HCT116 (cell line): ENCODE data around the gene ATP1A1. TPM values are rescaled to one million over a fixed set of nuclear protein-coding genes. Genes with fewer than 3 reads are reported as not detected.

ENCODE experiments used
- ATAC-seq: fragments of 200-7000 bp; cut with Tn5 transposase; 2 replicates; pipeline ENCODE4 v1.9.1; 2020; ENCODE audit warnings: mild to moderate bottlenecking, moderate library complexity
- BruUV-seq: library from RNA; stranded (reverse); fragments of 400-500 nt; replicated peaks from 2 replicates; lab custom pipeline; 2021; lab: Mats Ljungman, UMichigan
- CTCF ChIA-PET: fragments of 300-600 bp; sonication (Branson Sonifier 250); formaldehyde crosslinking; loops from one replicate; lab custom pipeline; 2021; ENCODE audit warnings: antibody characterized with exemption; lab: Charles Lee
- POLR2A ChIA-PET: fragments of 300-600, 350-600 bp; sonication (Branson Sonifier 250); formaldehyde crosslinking; loops from one replicate; lab custom pipeline; 2021; ENCODE audit warnings: antibody characterized with exemption; lab: Charles Lee
- RAD21 ChIA-PET, 2 experiments: fragments of 300-600 bp; sonication (Branson Sonifier 250); formaldehyde crosslinking; loops; one replicate each; lab custom pipeline; 2023; ENCODE audit warnings: low total read pairs in 2 of 2; ENCODE audit not compliant: uncharacterized antibody in 2 of 2, unreplicated experiment in 2 of 2, low non-redundant PET in 1 of 2; lab: Charles Lee
- DNase-seq: peaks from one replicate; pipeline ENCODE4 v3.0.0-alpha.2; 2010; ENCODE audit warnings: low read depth, low spot score
- H2AFZ ChIP-seq: fragments of 200-600 bp; shearing (Covaris generic), sonication (generic); 2 replicates; pipeline ENCODE4 v1.6.1; 2017; ENCODE audit warnings: low read depth, mixed run types, mixed read lengths, antibody characterized with exemption, low read length; ENCODE audit not compliant: poor library complexity, severe bottlenecking
- H3K27ac ChIP-seq: 2 replicates; pipeline ENCODE4 v1.5.1; 2012; ENCODE audit warnings: low read depth, low read length
- H3K27me3 ChIP-seq: fragments of 200-600 bp; sonication (generic); 2 replicates; pipeline ENCODE4 v1.6.1; 2016; ENCODE audit warnings: mixed run types, low read length, mixed read lengths; ENCODE audit not compliant: insufficient read depth
- H3K36me3 ChIP-seq, 2 experiments: fragments of 200-500 bp in 1 of 2; fragments of 200-600 bp in 1 of 2; sonication (Bioruptor generic) in 1 of 2; sonication (generic) in 1 of 2; 2 replicates each; pipeline versions ENCODE4 v1.5.1 to v1.6.1; 2014 to 2016; ENCODE audit warnings: low read length in 2 of 2, inconsistent platforms in 1 of 2, mixed read lengths in 1 of 2, mixed run types in 1 of 2; ENCODE audit not compliant: insufficient read depth in 2 of 2, control insufficient read depth in 1 of 2
- H3K4me1 ChIP-seq, 2 experiments: fragments of 200-600 bp in 1 of 2; sonication (generic) in 1 of 2; 2 replicates each; pipeline versions ENCODE4 v1.5.1 to v1.6.1; 2012 to 2017; ENCODE audit warnings: low read length in 2 of 2, inconsistent platforms in 1 of 2, mild to moderate bottlenecking in 1 of 2, mixed read lengths in 1 of 2, mixed run types in 1 of 2, moderate library complexity in 1 of 2; ENCODE audit not compliant: insufficient read depth in 2 of 2, control insufficient read depth in 1 of 2
- H3K4me2 ChIP-seq: fragments of 200-600 bp; sonication (generic); 2 replicates; pipeline ENCODE4 v1.6.1; 2017; ENCODE audit warnings: mixed run types, low read length, mixed read lengths
- H3K4me3 ChIP-seq, 2 experiments: fragments of 200-600 bp in 1 of 2; sonication (generic) in 1 of 2; replicated peaks in 1 of 2; 2 replicates each; pipeline ENCODE4 v1.5.1; 2011 to 2016; ENCODE audit warnings: low read length in 2 of 2, control low read depth in 1 of 2, low read depth in 1 of 2, mild to moderate bottlenecking in 1 of 2, mixed read lengths in 1 of 2, mixed run types in 1 of 2
- H3K79me2 ChIP-seq: fragments of 200-600 bp; sonication (generic); 2 replicates; pipeline ENCODE4 v1.6.1; 2017; ENCODE audit warnings: mild to moderate bottlenecking, mixed run types, low read length, moderate library complexity, mixed read lengths; ENCODE audit not compliant: insufficient read depth
- H3K9ac ChIP-seq: fragments of 200-600 bp; sonication (generic); 2 replicates; pipeline ENCODE4 v1.6.1; 2016; ENCODE audit warnings: low read length, mixed read lengths
- H3K9me2 ChIP-seq: fragments of 200-600 bp; sonication (generic), shearing (Covaris generic); 2 replicates; pipeline ENCODE4 v1.6.1; 2017; ENCODE audit warnings: mixed run types, mild to moderate bottlenecking, moderate library complexity; ENCODE audit not compliant: insufficient read depth
- H3K9me3 ChIP-seq, 2 experiments: fragments of 200-500 bp in 1 of 2; fragments of 200-600 bp in 1 of 2; sonication (Bioruptor generic) in 1 of 2; sonication (generic) in 1 of 2; 2 replicates each; pipeline ENCODE4 v1.6.1; 2014 to 2017; ENCODE audit warnings: low read length in 2 of 2, mixed read lengths in 2 of 2, inconsistent platforms in 1 of 2, low read depth in 1 of 2, mild to moderate bottlenecking in 1 of 2, mixed run types in 1 of 2, moderate library complexity in 1 of 2; ENCODE audit not compliant: control insufficient read depth in 1 of 2, insufficient read depth in 1 of 2
- H4K20me1 ChIP-seq: fragments of 200-600 bp; sonication (generic), shearing (Covaris generic); 2 replicates; pipeline ENCODE4 v1.6.1; 2017; ENCODE audit warnings: mixed run types, mild to moderate bottlenecking, moderate library complexity; ENCODE audit not compliant: insufficient read depth
- CBX3 ChIP-seq: IDR thresholded peaks from 2 replicates; pipeline ENCODE4 v1.6.1; 2012; ENCODE audit warnings: low read depth
- CEBPB ChIP-seq: IDR thresholded peaks from 2 replicates; pipeline ENCODE4 v1.6.1; 2012; ENCODE audit warnings: low read depth
- EGR1 ChIP-seq: IDR thresholded peaks from 2 replicates; pipeline ENCODE4 v1.6.1; 2012; ENCODE audit warnings: low read depth
- EZH2phosphoT487 ChIP-seq: fragments of 200-600 bp; IDR thresholded peaks from 2 replicates; pipeline ENCODE4 v1.6.1; 2018; ENCODE audit warnings: antibody characterized with exemption, borderline replicate concordance
- FOSL1 ChIP-seq: IDR thresholded peaks from 2 replicates; pipeline ENCODE4 v1.6.1; 2012; ENCODE audit warnings: low read depth
- JUND ChIP-seq: IDR thresholded peaks from 2 replicates; pipeline ENCODE4 v1.6.1; 2012
- POLR2AphosphoS5 ChIP-seq: IDR thresholded peaks from 2 replicates; pipeline ENCODE4 v1.6.1; 2011; ENCODE audit warnings: mild to moderate bottlenecking, low read depth, low read length, moderate library complexity
- RAD21 ChIP-seq: IDR thresholded peaks from 2 replicates; pipeline ENCODE4 v1.6.1; 2012; ENCODE audit warnings: low read depth, mild to moderate bottlenecking
- SIN3A ChIP-seq: IDR thresholded peaks from 2 replicates; pipeline ENCODE4 v1.6.1; 2012; ENCODE audit warnings: low read depth
- SRF ChIP-seq: IDR thresholded peaks from 2 replicates; pipeline ENCODE4 v1.6.1; 2012; ENCODE audit warnings: low read depth
- TCF7L2 ChIP-seq: IDR thresholded peaks from 2 replicates; pipeline ENCODE4 v1.7.0; 2011; ENCODE audit warnings: borderline replicate concordance, inconsistent platforms; ENCODE audit not compliant: insufficient read depth, insufficient read length; ENCODE audit errors: extremely low read depth
- YY1 ChIP-seq: IDR thresholded peaks from 2 replicates; pipeline ENCODE4 v1.6.1; 2011; ENCODE audit warnings: low read length, low read depth, moderate library complexity, mild to moderate bottlenecking; ENCODE audit not compliant: insufficient replicate concordance; ENCODE audit errors: extremely low read depth
- intact Hi-C: fragments of 100-400 bp; cut with micrococcal nuclease; formaldehyde crosslinking; loops from 2 replicates; pipeline ENCODE4 v1.10.0; 2022
- total RNA-seq: library from RNA; stranded (reverse); gene quantifications from one replicate; pipeline ENCODE4 v1.2.1, GENCODE V29; 2021; ENCODE audit not compliant: unreplicated experiment
- TF ChIP-seq, protein P1 (sequence below): IDR thresholded peaks from 2 replicates; pipeline ENCODE4 v1.6.1; 2012; ENCODE audit warnings: low read depth
- TF ChIP-seq, protein P2 (sequence below): IDR thresholded peaks from 2 replicates; pipeline ENCODE4 v1.6.1; 2012
- TF ChIP-seq, protein P3 (sequence below), 3 experiments: fragments of 200-600 bp in 1 of 3; sonication (generic) in 1 of 3; IDR thresholded peaks in 2 of 3; conservative IDR thresholded peaks in 1 of 3; 2 replicates each; pipeline ENCODE4 v1.5.1; 2012 to 2017; ENCODE audit warnings: low read depth in 2 of 3, low read length in 2 of 3, antibody characterized with exemption in 1 of 3, borderline replicate concordance in 1 of 3, control low read depth in 1 of 3, mild to moderate bottlenecking in 1 of 3, mixed read lengths in 1 of 3, mixed run types in 1 of 3, moderate library complexity in 1 of 3; ENCODE audit not compliant: insufficient read depth in 1 of 3
- TF ChIP-seq, protein P4 (sequence below): IDR thresholded peaks from 2 replicates; pipeline ENCODE4 v1.6.1; 2011; ENCODE audit warnings: mild to moderate bottlenecking, low read length, moderate library complexity; ENCODE audit not compliant: insufficient replicate concordance; ENCODE audit errors: extremely low read depth
- TF ChIP-seq, protein P5 (sequence below): IDR thresholded peaks from 2 replicates; pipeline ENCODE4 v1.6.1; 2012

The ATP1A1 gene
- total RNA-seq, 1 experiment from 2014 or later, result 290 TPM

DNA sequence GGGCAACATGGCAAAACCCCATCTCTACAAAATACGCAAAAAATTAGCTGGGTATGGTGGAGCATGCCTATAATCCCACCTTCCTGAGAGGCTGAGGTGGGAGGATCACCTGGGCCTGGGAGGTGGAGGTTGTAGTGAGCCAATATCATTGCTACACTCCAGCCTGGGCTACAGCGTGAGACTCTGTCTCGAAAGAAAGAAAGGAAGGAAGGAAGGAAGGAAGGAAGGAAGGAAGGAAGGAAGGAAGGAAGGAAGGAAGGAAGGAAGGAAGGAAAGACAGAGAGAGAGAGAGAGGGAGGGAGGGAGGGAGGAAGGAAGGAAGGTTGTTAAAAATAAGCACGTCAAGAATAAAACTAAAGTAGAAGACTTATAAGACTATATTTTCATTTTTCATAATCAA is 17.0 kb upstream of the ATP1A1 start:
- DNase-seq (no peak), ATAC-seq (no peak)
- Histone ChIP-seq H4K20me1 (no peaks in the 10 kb centered on the region), H3K79me2 (no peaks in the 10 kb centered on the region), H3K4me3 (no peak overlapping the region), H3K4me1 (peaks cover 3 to 19% of the 10 kb centered on the region in 2 experiments; a peak in 2 of 4 replicates), H3K27me3 (no peaks in the 10 kb centered on the region), H3K36me3 (no peaks in the 10 kb centered on the region), H2AFZ (no peak overlapping the region), H3K9me3 (no peaks in the 10 kb centered on the region), H3K9ac (no peak overlapping the region), H3K9me2 (no peaks in the 10 kb centered on the region), H3K27ac (no peak overlapping the region), H3K4me2 (no peak overlapping the region)
- CTCF ChIA-PET, result interaction anchor here (0.6 kb wide), 1 partner anchor 10 kb away, joined by 3 read pairs; no protein-coding TSS in a partner anchor
- intact Hi-C loops, result no loop called here
- RAD21 ChIA-PET, result no interaction called here
- POLR2A ChIA-PET, result no interaction called here
- TF ChIP-seq YY1 (no peak), JUND (no peak), CBX3 (no peak), FOSL1 (no peak), POLR2AphosphoS5 (no peak), EGR1 (no peak), RAD21 (no peak), CEBPB (no peak), TCF7L2 (no peak), SIN3A (no peak), EZH2phosphoT487 (no peak), SRF (no peak)
- TF ChIP-seq, protein P1, sequence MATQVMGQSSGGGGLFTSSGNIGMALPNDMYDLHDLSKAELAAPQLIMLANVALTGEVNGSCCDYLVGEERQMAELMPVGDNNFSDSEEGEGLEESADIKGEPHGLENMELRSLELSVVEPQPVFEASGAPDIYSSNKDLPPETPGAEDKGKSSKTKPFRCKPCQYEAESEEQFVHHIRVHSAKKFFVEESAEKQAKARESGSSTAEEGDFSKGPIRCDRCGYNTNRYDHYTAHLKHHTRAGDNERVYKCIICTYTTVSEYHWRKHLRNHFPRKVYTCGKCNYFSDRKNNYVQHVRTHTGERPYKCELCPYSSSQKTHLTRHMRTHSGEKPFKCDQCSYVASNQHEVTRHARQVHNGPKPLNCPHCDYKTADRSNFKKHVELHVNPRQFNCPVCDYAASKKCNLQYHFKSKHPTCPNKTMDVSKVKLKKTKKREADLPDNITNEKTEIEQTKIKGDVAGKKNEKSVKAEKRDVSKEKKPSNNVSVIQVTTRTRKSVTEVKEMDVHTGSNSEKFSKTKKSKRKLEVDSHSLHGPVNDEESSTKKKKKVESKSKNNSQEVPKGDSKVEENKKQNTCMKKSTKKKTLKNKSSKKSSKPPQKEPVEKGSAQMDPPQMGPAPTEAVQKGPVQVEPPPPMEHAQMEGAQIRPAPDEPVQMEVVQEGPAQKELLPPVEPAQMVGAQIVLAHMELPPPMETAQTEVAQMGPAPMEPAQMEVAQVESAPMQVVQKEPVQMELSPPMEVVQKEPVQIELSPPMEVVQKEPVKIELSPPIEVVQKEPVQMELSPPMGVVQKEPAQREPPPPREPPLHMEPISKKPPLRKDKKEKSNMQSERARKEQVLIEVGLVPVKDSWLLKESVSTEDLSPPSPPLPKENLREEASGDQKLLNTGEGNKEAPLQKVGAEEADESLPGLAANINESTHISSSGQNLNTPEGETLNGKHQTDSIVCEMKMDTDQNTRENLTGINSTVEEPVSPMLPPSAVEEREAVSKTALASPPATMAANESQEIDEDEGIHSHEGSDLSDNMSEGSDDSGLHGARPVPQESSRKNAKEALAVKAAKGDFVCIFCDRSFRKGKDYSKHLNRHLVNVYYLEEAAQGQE, result no peak
- TF ChIP-seq, protein P2, sequence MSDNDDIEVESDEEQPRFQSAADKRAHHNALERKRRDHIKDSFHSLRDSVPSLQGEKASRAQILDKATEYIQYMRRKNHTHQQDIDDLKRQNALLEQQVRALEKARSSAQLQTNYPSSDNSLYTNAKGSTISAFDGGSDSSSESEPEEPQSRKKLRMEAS, result no peak
- TF ChIP-seq, protein P3, sequence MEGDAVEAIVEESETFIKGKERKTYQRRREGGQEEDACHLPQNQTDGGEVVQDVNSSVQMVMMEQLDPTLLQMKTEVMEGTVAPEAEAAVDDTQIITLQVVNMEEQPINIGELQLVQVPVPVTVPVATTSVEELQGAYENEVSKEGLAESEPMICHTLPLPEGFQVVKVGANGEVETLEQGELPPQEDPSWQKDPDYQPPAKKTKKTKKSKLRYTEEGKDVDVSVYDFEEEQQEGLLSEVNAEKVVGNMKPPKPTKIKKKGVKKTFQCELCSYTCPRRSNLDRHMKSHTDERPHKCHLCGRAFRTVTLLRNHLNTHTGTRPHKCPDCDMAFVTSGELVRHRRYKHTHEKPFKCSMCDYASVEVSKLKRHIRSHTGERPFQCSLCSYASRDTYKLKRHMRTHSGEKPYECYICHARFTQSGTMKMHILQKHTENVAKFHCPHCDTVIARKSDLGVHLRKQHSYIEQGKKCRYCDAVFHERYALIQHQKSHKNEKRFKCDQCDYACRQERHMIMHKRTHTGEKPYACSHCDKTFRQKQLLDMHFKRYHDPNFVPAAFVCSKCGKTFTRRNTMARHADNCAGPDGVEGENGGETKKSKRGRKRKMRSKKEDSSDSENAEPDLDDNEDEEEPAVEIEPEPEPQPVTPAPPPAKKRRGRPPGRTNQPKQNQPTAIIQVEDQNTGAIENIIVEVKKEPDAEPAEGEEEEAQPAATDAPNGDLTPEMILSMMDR (IDR thresholded peaks at IDR 0.05 in 2 of 3, conservative IDR thresholded peaks at IDR 0.05 in 1 of 3; ENCODE audit: borderline replicate concordance in 1 of 3, insufficient read depth in 1 of 3, low read depth in 2 of 3, low read length in 2 of 3), result no peak
- TF ChIP-seq, protein P4, sequence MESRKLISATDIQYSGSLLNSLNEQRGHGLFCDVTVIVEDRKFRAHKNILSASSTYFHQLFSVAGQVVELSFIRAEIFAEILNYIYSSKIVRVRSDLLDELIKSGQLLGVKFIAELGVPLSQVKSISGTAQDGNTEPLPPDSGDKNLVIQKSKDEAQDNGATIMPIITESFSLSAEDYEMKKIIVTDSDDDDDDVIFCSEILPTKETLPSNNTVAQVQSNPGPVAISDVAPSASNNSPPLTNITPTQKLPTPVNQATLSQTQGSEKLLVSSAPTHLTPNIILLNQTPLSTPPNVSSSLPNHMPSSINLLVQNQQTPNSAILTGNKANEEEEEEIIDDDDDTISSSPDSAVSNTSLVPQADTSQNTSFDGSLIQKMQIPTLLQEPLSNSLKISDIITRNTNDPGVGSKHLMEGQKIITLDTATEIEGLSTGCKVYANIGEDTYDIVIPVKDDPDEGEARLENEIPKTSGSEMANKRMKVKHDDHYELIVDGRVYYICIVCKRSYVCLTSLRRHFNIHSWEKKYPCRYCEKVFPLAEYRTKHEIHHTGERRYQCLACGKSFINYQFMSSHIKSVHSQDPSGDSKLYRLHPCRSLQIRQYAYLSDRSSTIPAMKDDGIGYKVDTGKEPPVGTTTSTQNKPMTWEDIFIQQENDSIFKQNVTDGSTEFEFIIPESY, result no peak
- TF ChIP-seq, protein P5, sequence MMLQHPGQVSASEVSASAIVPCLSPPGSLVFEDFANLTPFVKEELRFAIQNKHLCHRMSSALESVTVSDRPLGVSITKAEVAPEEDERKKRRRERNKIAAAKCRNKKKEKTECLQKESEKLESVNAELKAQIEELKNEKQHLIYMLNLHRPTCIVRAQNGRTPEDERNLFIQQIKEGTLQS, result no peak
- BruUV-seq, result no TSS peak
